SK-N-SH treated with all-trans-retinoic acid at 6 μM for 48 hours (cell line): ENCODE data around the gene VASN.

Experiments
- OSR1 ChIP-seq: fragments of 250-450 bp; sonication (Bioruptor Pico); IDR thresholded peaks from 2 replicates; pipeline ENCODE4 v1.8.0; 2022; ENCODE audit warnings: moderate library complexity, mild to moderate bottlenecking, inconsistent platforms
- SNAI2 ChIP-seq: fragments of 250-450 bp; sonication (Bioruptor Pico); IDR thresholded peaks from 2 replicates; pipeline ENCODE4 v1.5.0; 2020; ENCODE audit warnings: mild to moderate bottlenecking, moderate library complexity
- ZFP30 ChIP-seq: fragments of 450-650 bp; formaldehyde crosslinking; IDR thresholded peaks from 2 replicates; pipeline ENCODE4 v1.5.0; 2022; ENCODE audit warnings: mild to moderate bottlenecking, moderate library complexity
- ZNF70 ChIP-seq: fragments of 450-650 bp; formaldehyde crosslinking; IDR thresholded peaks from 2 replicates; pipeline ENCODE4 v1.5.0; 2020; ENCODE audit warnings: mild to moderate bottlenecking, moderate library complexity
- ZNF8 ChIP-seq: fragments of 450-650 bp; formaldehyde crosslinking; IDR thresholded peaks from 2 replicates; pipeline ENCODE4 v1.5.0; 2020; ENCODE audit warnings: mild to moderate bottlenecking, moderate library complexity
- TF ChIP-seq, protein P1 (sequence below): fragments of 250-450 bp; sonication (Bioruptor Pico); IDR thresholded peaks from 2 replicates; pipeline ENCODE4 v1.5.1; 2020; ENCODE audit warnings: low read depth, mild to moderate bottlenecking, moderate library complexity
- TF ChIP-seq, protein P2 (sequence below): fragments of 250-450 bp; sonication (Bioruptor Pico); IDR thresholded peaks from 2 replicates; pipeline ENCODE4 v1.8.0; 2020; ENCODE audit warnings: mild to moderate bottlenecking, moderate library complexity, borderline replicate concordance

DNA sequence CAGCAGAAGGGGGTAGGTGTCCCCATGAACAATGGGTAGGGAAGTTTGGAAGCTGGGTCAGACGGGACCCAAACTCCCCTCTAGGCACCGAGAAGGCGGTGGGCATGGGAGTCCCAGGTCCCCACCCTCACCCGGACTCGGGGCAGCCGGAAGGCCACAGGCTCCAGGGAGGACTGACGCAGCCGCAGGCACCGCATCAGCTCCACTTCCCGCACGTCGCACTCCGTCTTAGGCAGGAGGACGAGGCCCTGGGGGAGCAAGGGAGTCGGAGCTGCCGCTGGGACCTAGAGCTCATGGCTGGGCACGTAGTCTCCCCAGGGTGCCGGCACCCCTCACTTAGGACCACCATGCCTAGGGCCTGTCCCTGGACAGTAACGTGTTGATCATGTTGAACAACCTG lies 13.4 kb upstream of the VASN start:
- TF ChIP-seq, protein P1, sequence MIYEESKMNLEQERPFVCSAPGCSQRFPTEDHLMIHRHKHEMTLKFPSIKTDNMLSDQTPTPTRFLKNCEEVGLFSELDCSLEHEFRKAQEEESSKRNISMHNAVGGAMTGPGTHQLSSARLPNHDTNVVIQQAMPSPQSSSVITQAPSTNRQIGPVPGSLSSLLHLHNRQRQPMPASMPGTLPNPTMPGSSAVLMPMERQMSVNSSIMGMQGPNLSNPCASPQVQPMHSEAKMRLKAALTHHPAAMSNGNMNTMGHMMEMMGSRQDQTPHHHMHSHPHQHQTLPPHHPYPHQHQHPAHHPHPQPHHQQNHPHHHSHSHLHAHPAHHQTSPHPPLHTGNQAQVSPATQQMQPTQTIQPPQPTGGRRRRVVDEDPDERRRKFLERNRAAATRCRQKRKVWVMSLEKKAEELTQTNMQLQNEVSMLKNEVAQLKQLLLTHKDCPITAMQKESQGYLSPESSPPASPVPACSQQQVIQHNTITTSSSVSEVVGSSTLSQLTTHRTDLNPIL (CRISPR knock-in tag) = no peak
- no peak for TF ChIP-seq ZFP30 (CRISPR knock-in tag)
- TF ChIP-seq, protein P2, sequence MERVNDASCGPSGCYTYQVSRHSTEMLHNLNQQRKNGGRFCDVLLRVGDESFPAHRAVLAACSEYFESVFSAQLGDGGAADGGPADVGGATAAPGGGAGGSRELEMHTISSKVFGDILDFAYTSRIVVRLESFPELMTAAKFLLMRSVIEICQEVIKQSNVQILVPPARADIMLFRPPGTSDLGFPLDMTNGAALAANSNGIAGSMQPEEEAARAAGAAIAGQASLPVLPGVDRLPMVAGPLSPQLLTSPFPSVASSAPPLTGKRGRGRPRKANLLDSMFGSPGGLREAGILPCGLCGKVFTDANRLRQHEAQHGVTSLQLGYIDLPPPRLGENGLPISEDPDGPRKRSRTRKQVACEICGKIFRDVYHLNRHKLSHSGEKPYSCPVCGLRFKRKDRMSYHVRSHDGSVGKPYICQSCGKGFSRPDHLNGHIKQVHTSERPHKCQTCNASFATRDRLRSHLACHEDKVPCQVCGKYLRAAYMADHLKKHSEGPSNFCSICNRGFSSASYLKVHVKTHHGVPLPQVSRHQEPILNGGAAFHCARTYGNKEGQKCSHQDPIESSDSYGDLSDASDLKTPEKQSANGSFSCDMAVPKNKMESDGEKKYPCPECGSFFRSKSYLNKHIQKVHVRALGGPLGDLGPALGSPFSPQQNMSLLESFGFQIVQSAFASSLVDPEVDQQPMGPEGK (CRISPR knock-in tag) = no peak
- TF ChIP-seq ZNF8 (CRISPR knock-in tag) = no peak
- TF ChIP-seq OSR1 (CRISPR knock-in tag) = no peak
- no peak for TF ChIP-seq SNAI2 (CRISPR knock-in tag)
- no peak for TF ChIP-seq ZNF70 (CRISPR knock-in tag)
